T47D (cell line): ENCODE measurements around the gene MTIF3.

Experiments used
- DNase-seq, 2 experiments: peaks; one replicate each; pipeline versions ENCODE4 v3.0.0 to v3.0.0-alpha.2; 2011 to 2012; ENCODE audit warnings: low read depth in 1 of 2, low spot score in 1 of 2
- JUND ChIP-seq: IDR thresholded peaks from 2 replicates; pipeline ENCODE4 v1.6.1; 2012; ENCODE audit warnings: low read depth
- in situ Hi-C: cut with HindIII; loops from 2 replicates; pipeline ENCODE4 v1.10.0; 2016; ENCODE audit warnings: low sequenced_read_pairs, low pct_unique_long_range_greater_than_20kb

The MTIF3 gene

DNA sequence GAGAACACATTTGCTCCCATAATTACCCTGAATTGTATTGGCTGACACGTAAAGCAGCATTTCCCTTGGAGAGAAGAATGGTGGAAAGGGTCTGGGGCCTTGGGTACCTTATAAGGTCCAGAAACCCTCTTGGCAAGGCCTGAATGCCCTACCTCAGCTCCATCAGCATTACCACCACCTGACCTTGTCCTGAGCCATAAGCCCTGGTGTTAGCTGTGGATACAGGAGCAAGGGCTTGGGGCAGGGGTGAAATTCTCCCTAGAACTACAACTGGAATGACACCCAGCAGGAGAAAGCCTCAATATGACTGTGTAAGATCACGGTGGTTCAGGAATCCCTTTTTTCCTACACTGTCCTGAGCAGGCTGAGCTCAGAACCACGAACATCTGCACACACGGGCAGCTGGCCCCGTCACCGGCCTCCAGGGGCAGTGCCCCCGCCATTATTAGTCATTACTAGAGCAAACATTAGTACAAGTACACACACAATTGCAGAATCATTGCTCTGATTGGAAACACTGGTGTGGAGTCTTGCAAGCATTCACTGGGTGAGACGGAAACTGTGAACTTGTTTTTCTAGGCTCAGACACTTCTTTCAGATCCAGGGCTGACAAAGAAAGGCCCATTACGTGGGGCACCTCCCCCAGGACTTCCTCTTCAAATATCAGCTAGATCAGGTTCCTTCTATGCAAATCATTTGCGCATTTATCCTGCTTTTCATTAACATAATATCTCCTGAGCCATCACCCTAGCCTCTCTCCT lies 26.8 kb upstream of the MTIF3 start:
- in situ Hi-C loops, result no loop called here
- DNase-seq, result peak in 1 of 2 experiments; percentile 18
- no peak for TF ChIP-seq JUND

DNA sequence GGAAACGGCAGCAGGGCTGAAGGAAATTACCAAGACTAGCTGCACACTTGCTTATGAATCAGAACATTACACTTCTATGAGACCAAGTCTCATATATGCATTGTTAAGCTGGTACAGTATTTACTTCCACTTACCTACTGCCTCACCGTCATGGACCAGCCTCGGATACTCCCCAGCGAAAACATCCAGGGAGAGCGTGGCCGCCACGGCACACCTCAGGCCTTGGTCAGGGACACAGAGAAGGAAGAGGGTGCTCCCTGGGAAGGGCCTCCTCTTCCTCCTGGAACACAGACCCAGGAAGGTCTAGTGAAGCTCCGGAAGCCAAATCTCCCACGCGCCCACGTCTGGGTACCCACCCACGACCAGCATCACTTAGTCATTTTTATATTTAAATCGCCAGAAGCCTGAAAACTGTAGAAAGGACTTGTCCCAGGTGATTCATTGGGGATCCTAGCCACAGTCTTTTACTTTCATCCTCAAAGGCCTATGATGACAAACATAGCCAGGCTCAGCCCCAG lies 24.4 kb upstream of the MTIF3 start:
- in situ Hi-C loops, result no loop called here
- DNase-seq, result no peak
- no peak for TF ChIP-seq JUND

DNA sequence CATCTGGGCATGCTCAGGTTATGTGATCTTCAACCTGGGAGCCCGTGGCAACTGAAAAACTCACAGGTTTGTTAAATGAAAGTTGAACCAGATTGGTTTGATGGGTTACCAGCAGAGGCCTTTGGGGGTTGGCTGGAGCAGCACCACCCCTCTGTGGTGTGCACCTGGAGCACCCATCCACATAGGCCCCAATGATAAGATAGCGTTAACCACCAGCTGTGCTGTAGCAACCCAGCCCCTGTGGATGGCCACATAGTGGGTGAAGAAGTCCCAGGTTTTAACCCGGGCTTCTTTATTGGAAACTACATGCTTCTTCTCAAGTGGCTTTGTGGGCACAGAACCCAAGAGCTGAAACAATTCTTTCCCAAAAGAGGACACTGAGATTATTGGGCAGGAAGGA lies 22.6 kb upstream of the MTIF3 start:
- no peak for DNase-seq
- in situ Hi-C loops, result no loop called here
- TF ChIP-seq JUND, result no peak

DNA sequence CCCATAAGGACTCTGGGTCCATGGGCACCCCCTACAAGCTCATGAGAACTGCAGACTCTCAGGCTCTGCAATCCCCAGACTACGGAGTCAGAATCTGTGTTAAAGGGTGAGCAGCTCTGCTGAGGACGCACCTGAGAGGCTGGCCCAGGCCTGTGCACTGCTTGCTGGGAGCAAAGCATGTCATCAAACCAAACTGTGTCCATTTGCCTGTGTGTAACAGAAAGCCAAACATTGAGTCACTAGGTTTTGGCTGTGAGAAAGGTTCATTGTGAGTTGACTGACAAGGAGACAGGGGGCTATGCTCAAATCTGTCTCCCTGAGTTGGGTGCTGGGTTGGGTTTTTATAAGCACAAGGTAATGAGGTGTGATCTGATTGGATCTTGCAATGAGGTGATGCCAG lies 22.1 kb upstream of the MTIF3 start:
- TF ChIP-seq JUND, result no peak
- in situ Hi-C loops, result no loop called here
- DNase-seq, result no peak

DNA sequence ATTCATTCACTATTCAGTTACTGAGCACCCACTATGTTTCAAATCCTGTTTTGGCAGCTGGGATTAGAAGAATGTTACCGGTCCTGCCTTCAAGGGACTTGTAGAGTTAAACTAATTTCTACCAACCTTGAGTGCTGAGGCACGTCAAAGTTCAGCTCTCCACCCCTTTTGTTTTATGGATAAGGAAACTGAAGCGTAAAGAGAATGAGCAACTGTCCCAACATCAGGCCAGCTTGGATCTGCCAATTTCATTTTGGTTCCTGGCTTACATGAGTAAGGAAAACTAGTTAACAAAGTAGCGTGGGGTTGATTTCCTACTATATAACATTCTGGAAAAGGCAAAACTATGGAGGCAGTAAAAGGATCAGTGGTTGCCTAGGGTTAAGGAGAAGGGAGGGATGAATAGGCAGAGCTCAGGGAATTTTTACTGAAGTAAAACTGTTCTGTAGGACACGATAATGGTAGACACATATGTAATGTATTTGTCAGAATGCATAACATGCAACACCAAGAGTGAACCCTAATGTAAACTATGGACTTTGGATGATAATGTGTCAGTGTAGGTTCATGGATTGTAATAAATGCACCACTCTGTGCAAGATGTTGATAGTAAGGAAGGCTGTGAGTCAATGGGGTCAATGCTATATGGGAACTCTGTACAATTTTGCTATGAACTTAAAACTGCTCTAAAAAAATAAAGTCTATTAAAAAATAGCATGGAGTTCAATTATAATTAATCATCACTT lies 19.9 kb upstream of the MTIF3 start:
- no peak for TF ChIP-seq JUND
- DNase-seq, result no peak
- in situ Hi-C loops, result no loop called here

DNA sequence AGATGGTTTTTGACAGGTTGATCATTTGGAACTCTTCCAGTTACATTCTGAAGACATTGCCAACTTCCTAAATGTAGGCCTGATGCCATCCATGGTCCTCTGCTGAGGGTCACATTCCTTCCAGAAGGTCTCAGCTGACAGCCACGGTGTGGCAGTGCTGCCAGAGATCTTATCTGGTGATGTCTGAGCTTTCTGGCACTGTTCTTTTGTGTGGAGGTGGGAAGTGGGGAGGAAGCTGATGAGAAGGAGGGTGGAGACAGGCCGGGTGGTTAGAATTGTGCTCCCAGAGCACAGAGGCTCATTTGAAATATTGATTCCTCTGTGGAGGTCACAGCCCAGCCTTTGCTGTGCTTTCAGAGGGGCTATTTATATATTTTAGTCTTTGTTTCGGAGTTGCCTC lies 16.1 kb upstream of the MTIF3 start:
- DNase-seq, result peak in 1 of 2 experiments; percentile 16
- in situ Hi-C loops, result no loop called here
- no peak for TF ChIP-seq JUND

DNA sequence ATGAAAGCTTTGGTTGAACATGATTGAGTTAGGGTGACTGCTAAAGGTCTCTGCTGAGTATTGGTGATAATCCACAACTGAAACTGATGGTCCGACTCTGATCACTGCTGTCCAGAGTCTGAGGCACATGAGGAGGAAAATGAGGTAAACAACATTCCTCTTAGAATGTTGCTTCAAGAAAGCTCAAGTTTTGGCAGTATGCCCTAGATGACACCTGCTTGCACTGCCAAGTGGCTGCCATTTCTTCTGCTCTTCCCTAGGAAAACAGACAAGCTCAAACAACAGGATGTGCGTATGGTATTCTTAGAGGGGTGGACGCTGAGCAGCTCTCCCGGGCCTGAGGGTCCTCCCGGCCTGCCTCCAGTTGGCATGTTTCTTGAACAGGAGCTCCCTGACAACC lies 15.2 kb upstream of the MTIF3 start:
- no peak for TF ChIP-seq JUND
- in situ Hi-C loops, result no loop called here

DNA sequence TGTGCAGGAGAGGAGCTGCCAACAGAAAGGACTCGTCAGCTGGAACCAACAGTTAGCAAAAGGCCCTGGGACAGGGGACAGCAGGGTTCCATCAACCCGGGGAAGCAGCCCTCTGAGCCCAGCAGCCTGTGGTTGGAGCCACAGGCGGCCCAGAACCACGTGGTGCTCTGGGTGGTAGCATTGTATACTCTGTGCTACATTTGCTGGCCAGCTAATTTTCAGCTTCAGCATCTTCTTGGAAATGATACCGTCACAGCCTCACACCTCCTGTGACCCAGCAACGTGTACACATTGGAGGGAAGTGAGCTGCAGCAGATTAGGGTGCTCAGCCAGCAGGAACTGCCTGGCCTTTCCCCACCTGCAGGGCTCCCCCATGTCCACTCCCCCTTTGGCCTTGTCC lies 13.1 kb upstream of the MTIF3 start:
- in situ Hi-C loops, result no loop called here
- no peak for DNase-seq
- no peak for TF ChIP-seq JUND

More for the DNA sequence above, 15.2 kb upstream of the MTIF3 start:
- DNase-seq, result peak in 1 of 2 experiments; percentile 22

DNA sequence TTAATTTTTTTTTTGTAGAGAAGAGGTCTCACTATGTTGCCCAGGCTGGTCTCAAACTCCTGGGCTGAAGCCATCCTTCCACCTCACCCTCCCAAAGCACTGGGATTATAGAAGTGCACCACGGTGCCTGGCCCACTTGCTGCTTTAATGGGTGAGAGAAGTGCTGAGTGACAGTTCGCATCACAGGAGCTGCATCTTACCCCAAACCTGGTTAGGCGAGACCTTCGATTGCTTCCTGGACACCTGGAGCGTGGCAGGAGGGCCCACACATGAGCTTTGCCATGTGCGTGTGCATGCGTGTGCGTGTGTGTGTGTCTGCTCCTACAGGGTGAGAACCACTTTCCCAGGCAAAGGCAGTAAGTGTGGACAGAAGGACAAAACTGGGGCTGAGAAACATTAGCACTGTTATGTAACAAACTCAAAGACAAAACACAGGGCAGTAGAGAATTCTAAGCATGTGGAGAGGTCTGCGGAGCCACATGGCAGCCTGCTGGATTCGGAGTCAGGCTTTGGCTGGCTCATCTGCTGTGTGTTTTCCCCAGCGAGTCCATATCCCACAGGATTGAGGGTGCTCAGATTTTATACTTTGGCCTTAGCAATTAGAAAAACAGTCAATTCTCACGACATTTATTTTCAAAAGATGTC lies 11.7 kb upstream of the MTIF3 start:
- in situ Hi-C loops, result no loop called here
- TF ChIP-seq JUND, result no peak
- no peak for DNase-seq

DNA sequence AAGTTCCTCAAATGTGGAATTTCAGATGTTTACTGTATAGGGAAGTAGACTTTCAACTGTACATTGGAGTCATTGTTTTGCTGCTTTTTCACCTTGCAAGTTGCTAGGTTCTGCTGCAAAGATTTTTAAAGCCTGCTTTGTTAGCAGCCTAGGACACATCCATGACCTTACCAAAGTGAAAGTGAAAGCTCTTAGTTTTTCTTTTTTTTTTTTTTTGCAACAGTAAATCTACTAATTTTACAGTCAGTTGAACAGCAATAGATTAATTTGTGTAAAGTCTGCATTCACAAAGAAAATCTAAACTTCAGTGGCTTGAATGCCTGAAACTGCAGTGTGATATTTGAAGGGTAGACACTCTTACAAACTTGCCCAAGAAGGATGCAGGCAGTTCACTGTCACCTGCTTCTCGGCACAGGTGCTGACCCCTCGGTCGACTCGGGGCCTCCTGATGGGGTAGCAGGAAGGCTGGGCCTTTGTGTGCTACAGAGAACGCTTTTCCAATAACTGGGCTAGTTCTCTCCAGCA lies 5.0 kb upstream of the MTIF3 start:
- in situ Hi-C loops, result no loop called here
- no peak for TF ChIP-seq JUND
- DNase-seq, result no peak

DNA sequence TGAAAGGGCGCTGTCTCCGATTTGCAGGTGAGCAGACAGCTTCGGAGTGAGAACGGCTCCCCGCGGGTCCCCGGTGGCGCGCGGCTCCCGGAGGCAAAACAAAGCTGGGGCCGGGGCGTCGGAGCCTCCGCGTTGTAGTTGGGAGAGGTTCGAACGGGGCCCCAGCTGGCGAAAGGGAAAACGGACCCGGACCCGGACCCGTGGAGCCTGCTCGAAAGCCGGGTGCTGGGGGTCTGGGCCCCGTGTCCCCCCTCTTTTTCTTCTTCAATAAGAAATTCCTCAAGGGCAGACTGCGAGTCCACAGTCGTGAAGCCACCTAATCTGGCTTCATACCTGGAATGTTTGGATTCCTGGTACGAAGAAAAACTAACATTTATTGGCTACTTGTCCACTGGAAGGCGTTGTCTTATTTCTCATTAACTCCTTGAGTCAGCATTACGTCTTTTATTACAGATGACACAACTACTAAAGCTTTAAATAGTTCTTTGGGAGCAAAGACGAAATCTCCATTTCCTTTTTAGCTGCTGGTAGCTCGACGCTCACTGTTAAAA lies 632 bp upstream of the MTIF3 start:
- peak; percentile 48 to 79 for DNase-seq
- TF ChIP-seq JUND, result no peak
- in situ Hi-C loops, result no loop called here

DNA sequence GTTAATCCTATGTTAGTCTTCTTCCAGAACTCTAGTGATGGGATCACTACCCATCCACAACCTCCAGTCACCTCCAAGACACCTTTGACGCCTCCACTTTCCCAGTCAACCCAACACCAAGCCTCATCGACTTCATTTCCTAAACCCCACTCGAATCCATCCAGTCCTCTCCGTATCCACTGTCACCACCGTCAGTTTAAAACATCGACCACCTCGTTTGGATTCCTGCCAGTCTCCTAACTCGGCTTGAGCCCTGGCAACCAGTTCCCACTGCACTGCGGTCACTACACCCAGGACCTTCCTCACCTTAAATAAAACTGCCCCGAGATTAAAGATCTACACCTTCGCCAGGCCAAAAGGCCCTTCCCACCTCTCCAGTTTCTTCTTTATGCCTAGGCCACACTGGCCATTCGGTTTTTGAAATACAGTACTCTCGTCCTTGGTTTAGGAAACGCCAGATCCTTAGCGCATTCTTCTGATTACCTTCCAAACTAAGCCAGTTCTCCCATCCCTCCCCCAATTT lies 1.2 kb downstream of the MTIF3 start:
- in situ Hi-C loops, result no loop called here
- DNase-seq, result no peak
- no peak for TF ChIP-seq JUND
